AG20443 (cell line): ENCODE data around the gene SLC35E3.
A peak's percentile ranks its signal among the peaks of the same experiment; 100 is the strongest.

Experiments
- DNase-seq: peaks from one replicate; pipeline ENCODE4 v3.0.0; 2012; ENCODE audit warnings: low spot score, mixed read lengths

The SLC35E3 gene

DNA sequence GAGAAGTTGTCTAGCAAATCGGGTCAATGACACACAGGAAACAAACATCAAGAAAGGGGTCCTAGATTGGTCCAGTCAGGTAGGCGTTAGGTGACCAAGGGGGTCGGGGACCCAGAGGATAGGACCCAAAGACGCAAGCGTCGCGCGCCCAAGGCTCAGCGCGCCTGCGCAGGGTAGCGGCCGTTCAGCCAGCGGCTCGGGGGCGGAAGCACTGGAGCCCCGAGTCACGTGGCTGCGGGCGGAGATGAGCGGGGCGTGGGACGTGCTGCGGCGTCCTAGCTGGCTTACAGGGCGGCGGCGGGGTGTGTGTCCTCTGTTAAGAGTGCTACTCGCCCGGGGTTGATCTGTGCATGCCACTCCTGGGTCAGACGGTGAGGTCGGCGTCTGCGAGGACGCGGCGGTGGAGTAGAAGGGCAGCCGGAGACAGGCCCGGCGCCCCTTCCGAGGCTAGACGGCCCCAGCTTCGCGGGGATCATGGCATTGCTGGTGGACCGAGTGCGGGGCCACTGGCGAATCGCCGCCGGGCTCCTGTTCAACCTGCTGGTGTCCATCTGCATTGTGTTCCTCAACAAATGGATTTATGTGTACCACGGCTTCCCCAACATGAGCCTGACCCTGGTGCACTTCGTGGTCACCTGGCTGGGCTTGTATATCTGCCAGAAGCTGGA, at the start of gene SLC35E3:
Gene SLC35E3, plus strand, starts transcription at position 273 of the 668 bp plus-strand sequence. Its CDS starts 202 bp downstream, at position 475.
- peak; percentile 99 for DNase-seq

DNA sequence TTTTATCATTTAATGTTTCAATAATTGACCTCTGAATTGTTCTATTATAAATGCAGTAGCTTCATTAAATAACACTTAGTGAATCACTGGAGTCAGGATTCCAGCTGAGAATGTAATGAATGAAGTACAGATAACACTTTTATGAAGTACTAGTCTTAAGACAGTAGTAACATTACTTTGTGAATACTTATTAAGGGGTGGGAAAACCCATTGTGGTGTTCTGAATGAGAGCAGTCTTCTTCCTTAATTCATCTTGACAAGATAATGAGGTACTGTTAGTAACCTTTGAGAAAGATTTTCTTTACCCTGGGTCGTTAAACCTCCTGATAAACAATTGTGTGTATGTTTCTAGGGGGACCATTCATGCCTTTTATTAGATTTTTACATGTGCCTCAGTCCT, 46.5 kb upstream of the SLC35E3 start:
- DNase-seq, result no peak

DNA sequence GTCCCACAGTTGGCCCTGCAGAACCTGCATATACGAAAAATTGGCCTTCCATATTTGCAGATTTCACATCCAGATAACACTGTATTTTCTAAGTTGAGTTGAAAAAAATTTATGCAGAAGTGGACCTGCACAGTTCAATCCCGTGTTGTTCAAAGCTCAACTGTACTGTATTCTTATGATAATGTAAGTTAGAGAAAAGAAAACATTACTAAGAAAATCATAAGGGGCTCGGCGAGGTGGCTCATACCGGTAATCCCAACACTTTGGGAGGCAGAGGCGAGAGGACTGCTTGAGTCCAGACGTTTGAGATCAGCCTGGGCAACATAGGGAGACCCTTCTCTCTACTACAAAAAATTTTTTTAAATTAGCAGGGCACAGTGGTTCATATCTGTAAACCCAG, 18.2 kb upstream of the SLC35E3 start:
- DNase-seq, result no peak

DNA sequence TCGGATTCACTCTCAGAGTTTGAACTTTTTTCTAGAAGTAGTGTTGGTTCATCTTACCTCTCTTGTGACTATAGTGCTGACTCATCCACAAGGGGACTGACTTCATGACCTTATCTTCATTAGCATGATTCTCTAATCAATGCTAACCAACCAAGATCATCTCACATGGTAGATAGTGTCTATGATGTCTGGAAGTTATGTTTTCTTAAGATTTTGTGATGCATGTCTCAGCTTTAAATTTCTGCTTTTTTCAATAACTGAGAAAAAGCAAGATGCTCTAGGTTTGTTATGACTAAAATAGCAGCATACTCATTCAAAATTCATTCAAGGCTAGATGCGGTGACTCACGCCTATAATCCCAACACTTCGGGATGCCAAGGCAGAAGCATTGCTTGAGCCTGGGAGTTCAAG, 12.3 kb upstream of the SLC35E3 start:
- no peak for DNase-seq

DNA sequence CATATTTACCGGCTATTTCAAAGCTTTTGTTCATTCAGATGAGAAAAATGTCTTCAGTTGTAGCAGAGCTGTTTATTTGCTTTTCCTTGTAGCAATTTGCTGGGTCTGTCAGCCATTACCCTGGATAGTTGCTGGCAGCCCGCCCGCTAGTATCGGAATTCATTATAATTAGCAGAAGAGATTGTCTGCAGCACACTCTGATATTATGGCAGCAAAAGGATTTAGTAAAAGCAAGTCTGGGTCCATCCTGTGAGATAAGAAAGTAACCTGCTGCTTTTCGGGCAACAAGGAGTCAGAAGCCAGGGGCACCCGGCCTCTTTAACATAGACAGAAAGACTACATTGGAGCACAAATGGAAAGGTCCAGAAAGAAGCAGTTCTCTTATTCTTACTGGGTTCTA, 6.1 kb upstream of the SLC35E3 start:
- no peak for DNase-seq

DNA sequence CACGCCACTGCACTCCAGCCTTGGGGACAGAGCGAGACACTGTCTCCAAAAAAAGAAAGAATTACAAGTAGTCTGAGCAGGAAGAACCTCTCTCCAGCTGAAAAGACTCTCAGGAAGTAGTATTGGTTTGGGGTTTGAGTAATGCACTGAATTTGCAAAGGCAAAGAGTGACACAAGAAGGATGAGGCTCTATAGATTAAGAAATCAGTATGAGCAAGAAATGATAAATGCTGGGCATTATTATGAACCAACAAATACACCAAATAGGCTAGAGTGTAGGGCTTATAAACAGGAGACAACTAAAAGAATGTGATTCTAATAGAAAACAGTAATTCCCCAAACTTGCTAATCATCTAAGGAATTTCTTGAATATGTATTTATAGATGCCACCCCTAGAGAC, 2.6 kb upstream of the SLC35E3 start:
- no peak for DNase-seq

DNA sequence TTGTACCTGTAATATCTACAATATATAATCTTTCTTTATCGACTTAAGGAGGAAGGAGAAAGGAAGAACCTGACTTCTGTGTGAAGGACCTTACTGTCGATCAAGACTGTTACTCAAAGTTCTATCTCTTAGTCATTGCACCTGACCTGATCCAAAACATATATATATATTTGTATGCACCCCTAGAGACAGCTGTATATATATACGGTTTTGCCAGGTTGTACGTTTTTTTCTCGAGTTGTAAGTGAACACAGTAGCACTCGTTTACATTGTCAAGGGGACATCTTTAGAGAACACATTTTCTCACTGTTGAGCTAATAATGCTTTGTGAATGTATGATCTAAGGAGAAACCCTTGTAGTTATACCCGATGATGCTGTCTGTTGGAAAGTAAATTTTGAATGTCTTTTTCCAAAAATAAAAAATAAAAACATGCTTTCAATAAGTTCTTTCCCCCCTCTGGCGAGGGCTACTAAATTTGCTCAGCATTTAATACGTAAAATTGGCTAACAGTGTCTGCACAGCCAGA, 536 bp upstream of the SLC35E3 start:
- no peak for DNase-seq

DNA sequence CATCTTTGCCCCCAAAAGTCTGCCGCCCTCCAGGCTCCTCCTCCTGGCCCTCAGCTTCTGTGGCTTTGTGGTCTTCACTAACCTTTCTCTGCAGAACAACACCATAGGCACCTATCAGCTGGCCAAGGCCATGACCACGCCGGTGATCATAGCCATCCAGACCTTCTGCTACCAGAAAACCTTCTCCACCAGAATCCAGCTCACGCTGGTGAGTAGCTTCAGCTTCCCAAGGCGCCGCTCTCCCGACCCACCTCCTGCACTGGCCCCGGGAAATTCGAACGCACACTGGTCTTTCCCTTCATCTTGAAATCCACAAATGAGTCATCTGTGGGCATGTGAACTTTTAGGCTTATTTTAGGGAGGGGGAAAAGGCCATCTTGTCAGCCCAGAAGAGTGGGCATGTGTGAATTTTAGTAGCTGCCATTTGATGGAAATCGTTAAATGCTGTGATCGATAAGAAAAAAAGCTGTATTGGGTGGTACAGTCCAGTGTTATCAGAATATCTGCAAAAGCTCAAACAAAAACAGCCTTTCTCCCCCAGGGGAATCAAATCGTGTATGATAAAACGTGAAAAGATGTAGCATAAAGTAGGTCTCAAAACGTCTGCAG, 700 bp downstream of the SLC35E3 start:
- peak; percentile 87 for DNase-seq

DNA sequence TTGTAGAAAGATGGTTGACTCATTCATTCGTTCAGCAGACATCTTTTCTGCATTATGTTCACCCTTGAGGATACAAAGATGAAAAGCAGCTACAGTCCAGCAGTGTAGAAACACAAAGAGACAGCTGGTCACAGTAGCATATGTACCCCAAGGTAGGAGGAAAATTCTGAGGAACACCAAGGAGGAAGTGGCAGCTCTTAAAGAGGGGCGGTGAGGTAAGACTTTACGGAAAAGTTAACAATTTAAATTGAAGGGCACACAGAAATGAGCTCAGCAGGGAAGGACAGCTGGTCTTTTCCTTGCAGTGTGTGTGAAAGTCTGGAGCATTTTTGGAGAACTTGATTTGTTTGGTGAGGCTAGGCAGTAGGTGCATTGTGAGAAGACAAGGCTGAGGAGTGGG, 3.5 kb downstream of the SLC35E3 start:
- DNase-seq, result no peak

DNA sequence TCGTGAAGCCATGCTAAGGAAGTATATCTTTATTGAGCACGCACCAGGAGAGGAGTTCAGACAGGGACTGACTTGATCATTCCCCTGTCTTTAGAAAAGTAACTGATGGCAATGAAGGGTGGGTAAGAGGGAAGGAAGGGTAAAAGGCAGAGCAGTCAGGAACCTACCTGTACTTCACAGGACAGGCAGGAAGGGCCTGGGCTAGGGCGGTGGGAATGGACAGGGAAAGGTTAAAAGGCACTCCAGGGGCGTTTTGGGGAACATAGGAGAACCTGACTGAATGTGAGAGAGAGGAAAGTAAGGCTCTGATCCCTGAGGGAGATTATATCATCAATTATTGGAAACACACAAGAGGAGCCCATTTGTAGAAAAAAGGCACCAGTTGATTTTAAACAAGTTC, 3.9 kb downstream of the SLC35E3 start:
- DNase-seq, result no peak

DNA sequence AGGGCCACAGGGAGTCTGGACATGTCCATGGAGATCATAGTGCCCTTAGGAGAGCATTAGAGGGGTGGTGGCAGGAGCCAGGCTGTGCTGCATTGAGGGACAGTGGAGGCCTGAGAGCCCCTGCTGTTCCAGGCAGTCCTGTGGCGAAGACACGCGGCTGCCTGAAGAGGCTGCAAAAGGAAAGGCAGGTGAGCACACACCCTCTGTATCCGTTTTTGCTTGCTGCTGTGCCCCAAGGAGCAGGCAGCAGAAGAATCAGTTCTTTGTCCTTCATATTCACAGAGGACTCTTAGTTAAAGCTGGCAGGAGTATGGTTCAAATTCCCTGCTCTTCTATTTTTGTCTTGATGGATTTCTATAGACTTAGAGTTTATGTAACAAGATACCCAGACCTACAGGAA, 4.5 kb downstream of the SLC35E3 start:
- no peak for DNase-seq

DNA sequence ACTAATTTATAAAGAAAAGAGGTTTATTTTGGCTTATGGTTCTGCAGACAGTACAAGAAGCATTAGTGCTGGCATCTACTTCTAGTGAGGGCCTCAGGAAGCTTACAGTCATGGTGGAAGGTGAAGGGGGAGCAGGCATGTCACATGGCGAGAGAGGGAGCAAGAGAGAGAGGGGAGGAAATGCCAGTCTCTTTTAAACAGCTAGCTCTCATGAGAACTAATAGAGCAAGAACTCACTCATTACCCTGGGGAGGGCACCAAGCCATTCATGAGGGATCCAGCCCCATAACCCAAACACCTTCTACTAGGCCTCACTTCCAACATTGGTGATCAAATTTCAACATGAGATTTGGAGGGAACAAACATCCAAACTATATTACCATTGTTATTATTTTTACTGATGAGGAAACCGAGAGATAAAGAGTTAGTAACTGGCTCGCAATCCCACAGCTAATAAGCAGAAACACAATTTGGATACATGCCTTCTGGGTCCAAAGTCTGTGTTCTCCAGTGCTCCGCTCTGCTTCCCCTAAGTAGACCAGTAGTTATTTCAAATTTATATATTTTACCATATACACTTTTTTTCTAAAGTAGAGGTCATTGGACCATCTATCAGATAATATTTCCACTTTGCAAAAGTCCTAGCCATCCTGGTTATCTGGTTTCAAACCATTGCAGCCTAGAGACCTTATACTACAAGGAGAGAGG, 9.7 kb downstream of the SLC35E3 start:
- DNase-seq, result no peak

DNA sequence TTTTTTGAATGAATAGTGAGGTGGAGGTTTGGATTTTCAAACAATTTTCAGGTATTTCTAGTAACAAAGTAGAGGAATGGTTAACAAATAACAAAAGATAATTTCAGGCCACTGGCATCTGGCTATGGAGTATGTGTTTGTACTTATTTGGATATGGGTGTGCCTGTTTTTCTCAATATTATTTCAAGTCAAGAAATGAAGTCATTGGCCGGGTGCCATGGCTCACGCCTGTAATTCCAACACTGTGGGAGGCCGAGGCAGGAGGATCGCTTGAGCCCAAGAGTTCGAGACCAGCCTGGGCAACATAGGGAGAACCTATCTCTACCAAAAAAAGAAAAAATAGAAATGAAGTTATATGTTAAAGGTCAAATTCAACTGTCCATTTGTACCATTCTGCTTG, 13.9 kb downstream of the SLC35E3 start:
- DNase-seq, result no peak

DNA sequence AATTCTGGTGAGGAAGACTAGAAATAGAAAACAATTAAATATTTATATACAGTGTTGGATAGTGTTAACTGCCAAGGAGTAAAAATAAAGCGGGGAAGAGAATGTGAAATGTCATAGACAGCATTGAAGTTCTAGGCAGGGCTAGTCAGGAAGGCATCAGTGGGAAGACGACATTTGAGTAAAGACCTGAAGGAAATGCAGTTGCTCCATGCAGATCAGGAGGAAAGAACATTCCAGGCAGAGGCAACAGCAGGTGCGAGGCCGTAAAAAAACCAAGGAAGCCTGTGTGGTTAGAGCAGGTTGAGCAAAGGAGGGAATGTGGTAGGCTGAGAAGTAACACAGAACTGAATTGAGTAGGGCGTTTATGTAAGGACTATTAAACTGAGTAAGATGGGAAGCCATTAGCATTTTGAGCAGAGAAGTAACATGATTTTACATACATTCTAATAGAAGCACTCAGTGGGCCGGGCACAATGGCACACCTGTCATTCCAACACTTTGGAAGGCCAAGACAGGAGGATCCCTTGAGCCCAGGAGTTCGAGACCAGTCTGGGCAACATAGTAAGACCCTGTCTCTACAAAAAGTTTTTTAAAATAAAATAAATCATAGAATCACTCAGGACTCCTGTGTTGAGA, 14.9 kb downstream of the SLC35E3 start:
- DNase-seq, result no peak

DNA sequence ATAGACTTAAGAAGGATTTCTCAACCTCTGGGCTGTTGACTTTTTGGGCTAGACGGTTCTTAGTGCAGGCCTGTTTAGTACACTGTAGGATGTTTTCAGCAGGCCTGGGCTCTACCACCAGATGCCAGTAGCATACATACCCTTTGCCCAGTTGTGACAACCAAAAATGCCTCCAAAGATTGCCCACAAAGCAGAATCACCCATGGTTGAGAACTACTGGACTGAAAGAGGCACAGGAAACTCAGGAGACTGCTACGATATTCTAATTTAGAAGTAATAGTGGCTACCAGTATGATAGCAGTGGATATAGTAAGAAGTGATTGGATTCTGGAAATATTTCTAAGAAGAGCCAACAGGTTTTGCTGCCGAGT, 15.5 kb downstream of the SLC35E3 start:
- DNase-seq, result no peak

DNA sequence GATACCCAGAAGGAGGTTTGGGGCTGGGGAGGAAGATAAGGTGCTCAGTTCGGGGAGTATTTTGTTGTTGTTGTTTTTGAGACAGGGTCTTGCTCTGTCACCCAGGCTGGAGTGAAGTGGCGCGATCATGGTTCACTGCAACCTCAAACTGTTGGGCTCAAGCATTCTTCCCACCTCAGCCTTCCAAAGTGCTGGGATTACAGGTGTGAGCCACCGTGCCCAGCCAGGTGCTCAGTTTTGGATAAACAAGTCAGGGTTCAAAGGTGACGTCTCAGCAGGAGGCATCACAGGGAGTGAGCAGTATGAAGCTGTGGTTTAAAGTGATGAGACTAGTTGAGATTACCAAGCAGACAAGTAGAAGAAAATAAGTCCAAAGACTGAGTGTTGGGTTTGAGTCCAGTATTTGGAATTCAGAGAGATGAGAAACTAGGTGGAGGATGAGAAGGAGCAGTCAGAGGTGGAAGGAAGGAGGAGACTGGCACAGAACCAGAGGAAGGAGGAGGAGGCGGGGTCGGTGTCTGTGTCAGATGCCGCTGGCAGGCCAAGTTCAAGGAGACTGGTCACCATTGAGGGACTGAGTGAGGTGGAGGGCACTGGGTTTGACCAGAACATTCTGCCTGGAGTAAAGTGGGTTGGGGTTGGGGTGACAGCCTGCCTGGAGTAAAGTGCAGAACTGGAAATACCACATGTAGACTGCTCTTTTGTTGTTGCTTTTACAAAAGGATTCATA, 16.1 kb downstream of the SLC35E3 start:
- DNase-seq, result no peak

DNA sequence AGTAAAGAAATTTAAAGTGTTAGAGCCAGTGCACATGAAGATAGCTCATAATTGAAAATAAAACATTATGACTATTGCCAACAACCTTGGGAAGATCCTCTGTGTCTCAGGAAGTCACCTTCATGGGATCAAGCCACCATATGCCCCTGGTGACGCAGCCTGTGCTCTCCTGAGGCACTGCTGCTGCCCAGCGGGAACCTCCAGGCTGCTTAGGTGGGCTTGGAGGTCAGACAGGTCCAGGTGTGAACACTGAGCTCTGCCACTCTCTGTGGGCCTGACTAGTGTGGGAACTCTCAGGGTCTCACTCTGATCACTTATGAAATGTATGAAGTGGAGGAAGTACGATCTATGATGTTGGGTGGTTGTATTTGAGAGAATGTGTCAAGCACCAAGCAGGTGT, 16.7 kb downstream of the SLC35E3 start:
- no peak for DNase-seq

DNA sequence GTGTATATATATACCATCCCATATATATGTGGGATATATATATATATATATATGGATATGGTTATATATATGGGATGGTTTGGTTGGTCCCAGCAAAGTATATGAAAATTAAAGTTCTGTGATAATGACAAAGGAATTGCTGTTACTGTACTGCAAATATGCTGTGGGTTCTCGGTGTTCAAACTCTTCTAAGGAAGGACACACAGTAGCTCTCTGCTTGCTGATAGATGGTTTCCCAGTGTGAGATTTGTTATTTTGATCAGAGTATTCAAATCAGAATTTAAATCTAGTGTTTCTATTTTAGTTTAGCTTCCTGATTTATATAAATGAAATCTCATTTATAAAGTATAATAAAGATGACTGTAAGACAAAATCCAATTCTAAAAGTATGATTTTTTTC, 19.7 kb downstream of the SLC35E3 start:
- DNase-seq, result no peak

DNA sequence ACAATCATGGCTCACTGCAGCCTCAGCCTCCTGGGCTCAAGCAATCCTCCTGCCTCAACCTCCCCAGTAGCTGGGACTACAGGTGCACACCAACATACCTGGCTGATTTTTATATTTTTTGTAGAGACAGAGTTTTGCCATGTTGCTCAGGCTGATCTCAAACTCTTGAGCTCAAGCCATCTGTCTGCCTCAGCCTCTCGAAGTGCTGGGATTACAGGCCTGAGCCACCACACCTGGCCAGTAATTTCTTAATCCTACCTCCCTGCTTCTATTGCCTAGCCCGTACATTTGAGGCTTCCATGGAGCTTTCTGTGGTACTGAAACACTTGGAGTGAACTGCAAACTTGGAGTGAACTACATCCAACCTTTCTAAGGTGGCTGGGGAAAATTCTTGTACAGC, 20.7 kb downstream of the SLC35E3 start:
- DNase-seq, result no peak

DNA sequence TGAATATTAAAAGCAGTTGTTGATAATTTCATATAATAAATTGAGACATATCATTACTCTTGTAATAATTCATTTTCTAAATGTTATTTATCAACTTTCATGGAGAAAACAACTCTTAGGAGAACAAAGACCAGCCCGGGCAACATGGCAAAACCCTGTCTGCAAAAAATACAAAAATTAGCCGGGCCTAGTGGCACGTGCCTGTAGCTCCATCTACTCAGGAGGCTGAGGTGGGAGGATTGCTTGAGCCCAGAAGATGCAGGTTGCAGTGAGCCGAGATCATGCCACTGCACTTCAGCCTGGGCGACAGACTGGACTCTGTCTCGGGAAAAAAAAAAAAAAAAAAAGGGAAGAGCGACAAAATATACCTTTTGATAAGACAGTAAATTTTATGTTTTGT, 21.2 kb downstream of the SLC35E3 start:
- no peak for DNase-seq

DNA sequence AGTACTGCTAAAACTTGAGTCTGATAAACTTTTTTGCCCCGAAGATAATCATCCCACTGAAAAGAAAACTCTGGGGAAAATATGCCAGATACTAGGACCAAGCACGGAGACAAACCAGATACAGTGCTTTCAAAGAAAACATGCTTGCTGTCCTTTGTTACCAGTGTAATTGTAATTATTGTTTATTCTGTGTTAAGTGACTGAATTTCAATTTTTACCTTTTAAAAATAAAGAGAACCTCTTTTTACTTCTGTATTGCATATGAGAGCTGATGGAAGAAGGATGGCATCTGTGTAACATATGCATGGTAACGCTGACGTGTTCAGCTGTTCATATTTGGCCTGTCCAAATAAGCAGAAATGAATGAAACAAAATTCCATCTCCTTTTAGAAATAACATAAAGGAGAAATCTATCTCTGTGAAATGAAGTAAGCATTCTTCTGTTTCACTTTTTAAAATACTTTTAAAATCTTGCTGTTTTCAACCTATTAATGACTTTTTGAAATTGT, 22.5 kb downstream of the SLC35E3 start:
- DNase-seq, result no peak

DNA sequence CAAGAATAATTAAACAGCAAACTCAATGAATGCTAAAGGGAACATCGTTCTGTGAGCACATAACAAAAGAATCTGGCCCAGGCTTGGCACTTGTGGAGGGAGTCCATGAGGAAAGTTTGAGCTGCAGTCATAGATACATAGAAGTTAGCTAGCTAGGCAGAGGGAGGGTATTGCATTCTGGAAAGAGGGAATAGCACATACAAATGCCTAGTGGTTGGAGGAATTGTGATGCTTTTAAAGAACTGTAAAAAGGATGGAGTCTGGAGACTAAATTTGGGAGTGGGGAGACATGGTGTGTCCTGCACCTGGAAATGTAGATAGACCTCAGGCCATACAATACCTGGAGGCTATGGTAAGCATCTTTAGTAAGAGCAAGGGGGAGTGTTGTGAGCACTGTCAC, 24.0 kb downstream of the SLC35E3 start:
- DNase-seq, result no peak
